Common myeloid progenitor, CD34-positive (primary cell): ENCODE data around the gene LSP1.

Experiments used
- CTCF ChIA-PET: fragments of 350-600 bp; sonication (Branson Sonifier 250); formaldehyde crosslinking; loops from one replicate; lab custom pipeline; 2021; ENCODE audit warnings: antibody characterized with exemption; lab: Charles Lee
- POLR2A ChIA-PET: fragments of 350-600 bp; sonication (Branson Sonifier 250); formaldehyde crosslinking; loops from one replicate; lab custom pipeline; 2021; ENCODE audit warnings: antibody characterized with exemption; lab: Charles Lee
- DNase-seq, 3 donors: peaks; one replicate each; pipeline versions ENCODE4 v3.0.0 to v3.0.0-alpha.2; 2013
- H3K27ac ChIP-seq, 2 experiments: 1 replicate in 1 of 2; 2 replicates in 1 of 2; pipeline ENCODE4 v1.7.0; 2013; ENCODE audit warnings: inconsistent platforms in 2 of 2, low read length in 2 of 2, mild to moderate bottlenecking in 2 of 2, low read depth in 1 of 2, moderate library complexity in 1 of 2; ENCODE audit not compliant: severe bottlenecking in 2 of 2, insufficient read depth in 1 of 2, poor library complexity in 1 of 2
- H3K27me3 ChIP-seq, 5 experiments: replicated peaks in 2 of 5; 1 replicate in 3 of 5; 2 replicates in 2 of 5; pipeline versions ENCODE4 v1.6.1 to v1.7.0; 2013; ENCODE audit warnings: low read length in 4 of 5, mild to moderate bottlenecking in 2 of 5, moderate library complexity in 2 of 5, inconsistent platforms in 1 of 5; ENCODE audit not compliant: insufficient read depth in 5 of 5, control insufficient read depth in 4 of 5
- H3K36me3 ChIP-seq, 4 experiments: 1 replicate in 2 of 4; 2 replicates in 2 of 4; pipeline versions ENCODE4 v1.6.1 to v1.7.0; 2013; ENCODE audit warnings: low read length in 3 of 4, control low read depth in 1 of 4, mild to moderate bottlenecking in 1 of 4; ENCODE audit not compliant: control insufficient read depth in 4 of 4, insufficient read depth in 4 of 4
- H3K4me1 ChIP-seq, 4 experiments: 1 replicate in 3 of 4; 2 replicates in 1 of 4; pipeline versions ENCODE4 v1.6.1 to v1.7.1; 2013; ENCODE audit warnings: low read length in 3 of 4, mild to moderate bottlenecking in 3 of 4, control low read depth in 1 of 4, inconsistent platforms in 1 of 4, moderate library complexity in 1 of 4; ENCODE audit not compliant: control insufficient read depth in 4 of 4, insufficient read depth in 4 of 4; ENCODE audit errors: control extremely low read depth in 1 of 4
- H3K4me3 ChIP-seq, 7 experiments: 1 replicate in 4 of 7; 2 replicates in 3 of 7; pipeline versions ENCODE4 v1.5.1 to v1.7.0; 2013; ENCODE audit warnings: mild to moderate bottlenecking in 7 of 7, low read length in 6 of 7, moderate library complexity in 6 of 7, inconsistent platforms in 2 of 7, low read depth in 2 of 7, control low read depth in 1 of 7; ENCODE audit not compliant: insufficient read depth in 4 of 7, control insufficient read depth in 1 of 7; ENCODE audit errors: extremely low read depth in 1 of 7
- H3K9me3 ChIP-seq, 5 experiments: 1 replicate in 4 of 5; 2 replicates in 1 of 5; pipeline versions ENCODE4 v1.6.1 to v1.7.1; 2013; ENCODE audit warnings: low read length in 4 of 5, mild to moderate bottlenecking in 2 of 5, inconsistent platforms in 1 of 5, low read depth in 1 of 5, moderate library complexity in 1 of 5; ENCODE audit not compliant: control insufficient read depth in 4 of 5, insufficient read depth in 2 of 5; ENCODE audit errors: control extremely low read depth in 1 of 5
- WGBS: methylation state at CpG from one replicate; pipeline ENCODE4 v1.1.5; 2013; ENCODE audit not compliant: insufficient coverage; 5-methylcytosine and 5-hydroxymethylcytosine counted together

Gene LSP1

GRCh38 chr11:1934335-1935155 is 81.7 kb downstream of the LSP1 start:
- Histone ChIP-seq H3K27me3 (no peaks in the 10 kb centered on the region), H3K9me3 (no peaks in the 10 kb centered on the region), H3K4me1 (peaks cover 2 to 55% (median 35%) of the 10 kb centered on the region in 4 experiments), H3K36me3 (no peaks in the 10 kb centered on the region), H3K27ac (no peak overlapping the region), H3K4me3 (no peak overlapping the region)
- ChIA-PET CTCF (interaction anchor here (1.1 to 3.4 kb wide), 5 partner anchors 13 to 35 kb away, joined by 3 to 17 read pairs (median 3); no protein-coding TSS in a partner anchor), POLR2A (interaction anchor here (1.1 kb wide), 1 partner anchor 22 kb away, joined by 3 read pairs; no protein-coding TSS in a partner anchor)
- DNase-seq = no peak
- 77% methylated on average over 17 of the region's 24 CpGs for WGBS

- no peak for DNase-seq
- ChIA-PET CTCF (interaction anchor here (0.9 to 1.7 kb wide), 5 partner anchors 29 to 53 kb away, joined by 3 to 5 read pairs (median 3); no protein-coding TSS in a partner anchor), POLR2A (interaction anchor here (1.1 kb wide), 1 partner anchor 23 kb away, joined by 3 read pairs; no protein-coding TSS in a partner anchor)
- Histone ChIP-seq H3K9me3 (no peaks in the 10 kb centered on the region), H3K27ac (no peak overlapping the region), H3K36me3 (no peaks in the 10 kb centered on the region), H3K27me3 (no peaks in the 10 kb centered on the region), H3K4me3 (no peak overlapping the region), H3K4me1 (peaks cover 2 to 49% (median 35%) of the 10 kb centered on the region in 4 experiments)
- 93% methylated on average over 33 of the region's 33 CpGs for WGBS
Observed at GRCh38 chr11:1935156-1936071, 82.5 kb downstream of the LSP1 start.

- ChIA-PET POLR2A (no interaction called here), CTCF (interaction anchor here (0.9 to 1.7 kb wide), 4 partner anchors 29 to 53 kb away, joined by 3 to 4 read pairs (median 3); no protein-coding TSS in a partner anchor)
- no peak overlapping the region for H3K27ac ChIP-seq
- no peaks in the 10 kb centered on the region for H3K27me3 ChIP-seq
- no peaks in the 10 kb centered on the region for H3K9me3 ChIP-seq
- 94% methylated on average over 22 of the region's 34 CpGs for WGBS
- no peak overlapping the region for H3K4me3 ChIP-seq
- no peaks in the 10 kb centered on the region for H3K36me3 ChIP-seq
- DNase-seq = no peak
- H3K4me1 ChIP-seq = peaks cover 0 to 40% (median 31%) of the 10 kb centered on the region in 4 experiments
Observed at GRCh38 chr11:1936072-1936780, 83.3 kb downstream of the LSP1 start.

- 97% methylated on average over 31 of the region's 34 CpGs for WGBS
- POLR2A ChIA-PET = no interaction called here
- Histone ChIP-seq H3K4me1 (peaks cover 0 to 35% (median 27%) of the 10 kb centered on the region in 4 experiments), H3K36me3 (no peaks in the 10 kb centered on the region), H3K27ac (no peak overlapping the region), H3K4me3 (no peak overlapping the region), H3K9me3 (no peaks in the 10 kb centered on the region), H3K27me3 (no peaks in the 10 kb centered on the region)
- CTCF ChIA-PET = interaction anchor here (0.7 to 1.7 kb wide), 5 partner anchors 30 to 41 kb away, joined by 3 to 5 read pairs (median 3); no protein-coding TSS in a partner anchor
- no peak for DNase-seq
Observed at GRCh38 chr11:1936781-1937615, 84.1 kb downstream of the LSP1 start.

GRCh38 chr11:1937616-1938342 is 84.9 kb downstream of the LSP1 start:
- no peak overlapping the region for H3K4me3 ChIP-seq
- H3K4me1 ChIP-seq = peaks cover 0 to 38% (median 30%) of the 10 kb centered on the region in 4 experiments
- CTCF ChIA-PET = interaction anchor here (0.7 to 1.9 kb wide), 7 partner anchors 9 to 62 kb away, joined by 3 to 6 read pairs (median 3); no protein-coding TSS in a partner anchor
- H3K9me3 ChIP-seq = no peaks in the 10 kb centered on the region
- no peaks in the 10 kb centered on the region for H3K27me3 ChIP-seq
- no peak for DNase-seq
- H3K36me3 ChIP-seq = no peaks in the 10 kb centered on the region
- WGBS = 94% methylated on average over 28 of the region's 35 CpGs
- H3K27ac ChIP-seq = no peak overlapping the region
- POLR2A ChIA-PET = no interaction called here
